Measurements from ENCODE around the gene KIAA1586. TPM values are rescaled to one million over a fixed set of nuclear protein-coding genes. Genes with fewer than 3 reads are reported as not detected.
A peak's percentile ranks its signal among the peaks of the same experiment; 100 is the strongest.

Gene KIAA1586
- total and polyA plus RNA-seq, 9 of the 15 experiments (the other 6 are each of a cell fraction or from before 2014, with no cell fraction given): 23.4 to 43.6 (median 29.5) TPM

DNA sequence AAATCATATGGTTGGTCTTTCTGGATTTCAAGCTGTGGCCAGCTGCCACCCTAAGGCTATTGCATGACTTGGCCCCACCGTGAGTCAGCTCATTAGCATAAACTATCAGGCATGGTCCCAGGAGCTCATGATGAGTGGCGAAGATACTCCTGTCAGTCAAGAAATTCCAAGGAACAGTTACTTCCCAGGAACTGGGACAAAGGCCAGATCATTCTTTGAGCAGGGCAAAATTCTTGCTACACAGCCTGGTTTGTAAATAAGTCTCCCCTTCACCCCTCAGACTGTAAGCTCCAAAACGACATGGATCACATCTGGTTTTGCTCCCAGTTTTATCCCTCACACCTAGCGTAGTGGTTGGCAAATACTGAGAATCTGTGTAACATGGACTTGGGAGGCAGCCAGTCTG is 33.0 kb upstream of the KIAA1586 start:
- H3K9ac ChIP-seq (ENCODE audit: insufficient read depth in 1 of 2, low read depth in 2 of 2, low read length in 2 of 2): no peak overlapping the region
- ATAC-seq: peak; percentile 83
- H3K27ac ChIP-seq (ENCODE audit: extremely low read depth, low read depth, low read length): no peak overlapping the region
- H2AFZ ChIP-seq (ENCODE audit: low read depth, low read length): peak overlapping the region; percentile 42
- no peaks in the 10 kb centered on the region for H3K79me2 ChIP-seq (ENCODE audit: control insufficient read depth, insufficient read depth, low read length)
- no peaks in the 10 kb centered on the region for H4K20me1 ChIP-seq (replicated peaks; ENCODE audit: control insufficient read depth, insufficient read depth, low read length)
- POLR2A ChIA-PET: interaction anchor here (0.6 to 0.7 kb wide), 2 partner anchors 35 to 43 kb away, joined by 3 read pairs; no protein-coding TSS in a partner anchor
- in situ Hi-C loops (cut with MboI): no loop called here
- H3K27me3 ChIP-seq (ENCODE audit: control insufficient read depth in 2 of 2, insufficient read depth in 2 of 2, low read length in 2 of 2): no peaks in the 10 kb centered on the region
- DNase-seq (ENCODE audit: extremely low read depth in 1 of 4, low spot score in 3 of 4): peak in 3 of 4 experiments; percentile 19 to 54 (median 38)
- H3K4me1 ChIP-seq (replicated peaks in 1 of 2; ENCODE audit: control insufficient read depth in 2 of 2, insufficient read depth in 2 of 2, low read length in 2 of 2): peaks cover 0 to 11% of the 10 kb centered on the region in 2 experiments; a peak in 3 of 5 replicates
- H3K9me3 ChIP-seq (replicated peaks; ENCODE audit: control insufficient read depth, insufficient read depth, low read depth, low read length): no peaks in the 10 kb centered on the region
- peak; percentile 74 for FAIRE-seq
- no peak overlapping the region for H3K4me3 ChIP-seq
- CTCF ChIA-PET (ENCODE audit: low intra/inter-chr PET ratio): no interaction called here
- no peaks in the 10 kb centered on the region for H3K9me1 ChIP-seq (ENCODE audit: control insufficient read depth, insufficient read depth, low read length)
- WGBS (ENCODE audit: insufficient coverage, low coverage, missing lambda C conversion rate): 17% methylated on average over 4 of the region's 4 CpGs
- intact Hi-C loops (cut with micrococcal nuclease): loop anchor here (5.0 kb wide), 2 partner anchors 111 to 159 kb away; partner anchors contain the start of gene BAG2
- peak overlapping the region; percentile 23 for H3K4me2 ChIP-seq (ENCODE audit: insufficient read depth, low read length)
- H3K36me3 ChIP-seq (ENCODE audit: control insufficient read depth, insufficient read depth, low read length): no peaks in the 10 kb centered on the region
- BruUV-seq (replicated peaks): no TSS peak
- TF ChIP-seq ZNF12 (CRISPR knock-in tag; IDR thresholded peaks at IDR 0.05): no peak
- peak; percentile 64 for TF ChIP-seq DPF2 (IDR thresholded peaks at IDR 0.05)
- no peak for TF ChIP-seq ATF1 (CRISPR knock-in tag; IDR thresholded peaks at IDR 0.05)
- TF ChIP-seq ATF1 (tag; IDR thresholded peaks at IDR 0.05): no peak
- TF ChIP-seq SMARCA4 (IDR thresholded peaks at IDR 0.05): peak; percentile 28; the same call in 1 of the 2 replicates
- peak; percentile 45 for TF ChIP-seq MEIS2 (IDR thresholded peaks at IDR 0.05; ENCODE audit: partially characterized antibody)
- no peak for TF ChIP-seq SUPT5H (IDR thresholded peaks at IDR 0.05)
- peak; percentile 23; the same call in 1 of the 2 replicates for TF ChIP-seq MAFK (IDR thresholded peaks at IDR 0.05; ENCODE audit: low read length)
- peak; percentile 90 for TF ChIP-seq PKNOX1 (IDR thresholded peaks at IDR 0.05)
- TF ChIP-seq MAFF (IDR thresholded peaks at IDR 0.05; ENCODE audit: low read length): peak; percentile 30; the same call in 1 of the 2 replicates
- TF ChIP-seq ZNF592 (IDR thresholded peaks at IDR 0.05): no peak
- TF ChIP-seq ZNF830 (CRISPR knock-in tag; IDR thresholded peaks at IDR 0.05): no peak
- TF ChIP-seq ATF3 (IDR thresholded peaks at IDR 0.05): peak; percentile 66; the same call in 1 of the 2 replicates
- no peak for TF ChIP-seq ATF3 (CRISPR knock-in tag; conservative IDR thresholded peaks at IDR 0.05)
- TF ChIP-seq MAFG (tag; conservative IDR thresholded peaks at IDR 0.05): peak; percentile 49
- 0 out of 4 replicates have a peak, but pooled peaks of 1 of the 2 experiments have one; percentile 11 for TF ChIP-seq HDAC1 (IDR thresholded peaks at IDR 0.05)
- TF ChIP-seq CEBPG (CRISPR knock-in tag; IDR thresholded peaks at IDR 0.05): no peak
- no peak for TF ChIP-seq CEBPG (tag; conservative IDR thresholded peaks at IDR 0.05 in 1 of 2, IDR thresholded peaks at IDR 0.05 in 1 of 2)
- no peak for TF ChIP-seq CHD2 (IDR thresholded peaks at IDR 0.05; ENCODE audit: low read depth, low read length)
- TF ChIP-seq SAFB (IDR thresholded peaks at IDR 0.05; ENCODE audit: borderline replicate concordance, low read depth, low read length): no peak
- TF ChIP-seq NCOA4 (IDR thresholded peaks at IDR 0.05; ENCODE audit: partially characterized antibody): no peak
